Measurements from ENCODE around the gene ENTPD7. TPM values are rescaled to one million over a fixed set of nuclear protein-coding genes. Genes with fewer than 3 reads are reported as not detected.

Gene ENTPD7
- total RNA-seq, 1 donor from 2014 or later = 20.3 TPM

- TF ChIP-seq CTCF (conservative IDR thresholded peaks at IDR 0.05; ENCODE audit: low read depth, low read length) = no peak
- no peak for DNase-seq (ENCODE audit: low read depth)
- H3K4me3 ChIP-seq (ENCODE audit: low read depth, low read length) = no peak overlapping the region
Measured at GRCh38 chr10:99708428-99709012, 49.2 kb downstream of the ENTPD7 start.

GRCh38 chr10:99709480-99710229 is 50.3 kb downstream of the ENTPD7 start:
- TF ChIP-seq CTCF (conservative IDR thresholded peaks at IDR 0.05; ENCODE audit: low read depth, low read length) = no peak
- no peak overlapping the region for H3K4me3 ChIP-seq (ENCODE audit: low read depth, low read length)

GRCh38 chr10:99711129-99711719 is 51.9 kb downstream of the ENTPD7 start:
- no peak for DNase-seq (ENCODE audit: low read depth)
- no peak overlapping the region for H3K4me3 ChIP-seq (ENCODE audit: low read depth, low read length)
- TF ChIP-seq CTCF (conservative IDR thresholded peaks at IDR 0.05; ENCODE audit: low read depth, low read length) = peak; percentile 72

More at GRCh38 chr10:99709480-99710229, 50.3 kb downstream of the ENTPD7 start:
- no peak for DNase-seq (ENCODE audit: low read depth)

GRCh38 chr10:99714446-99714845 is 55.1 kb downstream of the ENTPD7 start:
- DNase-seq (ENCODE audit: low read depth) = no peak
- H3K4me3 ChIP-seq (ENCODE audit: low read depth, low read length) = no peak overlapping the region
- no peak for TF ChIP-seq CTCF (conservative IDR thresholded peaks at IDR 0.05; ENCODE audit: low read depth, low read length)

- DNase-seq (ENCODE audit: low read depth) = no peak
- H3K4me3 ChIP-seq (ENCODE audit: low read depth, low read length) = no peak overlapping the region
- no peak for TF ChIP-seq CTCF (conservative IDR thresholded peaks at IDR 0.05; ENCODE audit: low read depth, low read length)
Measured at GRCh38 chr10:99720387-99720786, 61.1 kb downstream of the ENTPD7 start.

- no peak overlapping the region for H3K4me3 ChIP-seq (ENCODE audit: low read depth, low read length)
- DNase-seq (ENCODE audit: low read depth) = peak; percentile 81
Measured at GRCh38 chr10:99730026-99730425, 70.7 kb downstream of the ENTPD7 start.

More at GRCh38 chr10:99730026-99730425, 70.7 kb downstream of the ENTPD7 start:
- no peak for TF ChIP-seq CTCF (conservative IDR thresholded peaks at IDR 0.05; ENCODE audit: low read depth, low read length)

Data from epithelial cell of proximal tubule (primary cell).